SK-N-SH (cell line): ENCODE measurements around the gene RGS7.

Experiments used
- CTCF ChIP-seq: fragments of 200-600 bp; sonication (generic); IDR thresholded peaks from 2 replicates; pipeline ENCODE4 v1.6.1; 2017; ENCODE audit warnings: antibody characterized with exemption, mild to moderate bottlenecking, moderate library complexity
- JUND ChIP-seq: IDR thresholded peaks from 2 replicates; pipeline ENCODE4 v1.4.0; 2012
- POLR2AphosphoS5 ChIP-seq: IDR thresholded peaks from 2 replicates; pipeline ENCODE4 v1.6.1; 2012; ENCODE audit warnings: low read depth, low read length

GRCh38 chr1:241020851-241021697 lies 335.9 kb downstream of the RGS7 start:
- no peak for TF ChIP-seq CTCF
- no peak for TF ChIP-seq POLR2AphosphoS5
- TF ChIP-seq JUND, result no peak
